ENCODE measurements around the gene KIF21B.
A peak's percentile ranks its signal among the peaks of the same experiment; 100 is the strongest.

The KIF21B gene

GRCh38 chr1:200982071-200982945 is 41.2 kb downstream of the KIF21B start:
- Mint-ChIP-seq H3K9me3 (no peaks in the 10 kb centered on the region), H3K36me3 (ENCODE audit: low read depth) (peaks cover 71% of the 10 kb centered on the region), H3K27me3 (ENCODE audit: low read depth) (no peaks in the 10 kb centered on the region), H3K27ac (no peak overlapping the region), H3K4me1 (ENCODE audit: low read depth) (no peaks in the 10 kb centered on the region), H3K4me3 (no peak overlapping the region)
- DNase-seq (ENCODE audit: low spot score), result no peak

GRCh38 chr1:200981278-200981677 is 42.2 kb downstream of the KIF21B start:
- H3K4me3 Mint-ChIP-seq, result no peak overlapping the region
- no peaks in the 10 kb centered on the region for H3K4me1 Mint-ChIP-seq (ENCODE audit: low read depth)
- no peaks in the 10 kb centered on the region for H3K9me3 Mint-ChIP-seq
- no peak overlapping the region for H3K27ac Mint-ChIP-seq
- no peaks in the 10 kb centered on the region for H3K27me3 Mint-ChIP-seq (ENCODE audit: low read depth)
- no peak for DNase-seq (ENCODE audit: low spot score)
- peaks cover 70% of the 10 kb centered on the region for H3K36me3 Mint-ChIP-seq (ENCODE audit: low read depth)

GRCh38 chr1:200980873-200981272 is 42.6 kb downstream of the KIF21B start:
- Mint-ChIP-seq H3K9me3 (no peaks in the 10 kb centered on the region), H3K4me3 (no peak overlapping the region), H3K27me3 (ENCODE audit: low read depth) (no peaks in the 10 kb centered on the region), H3K36me3 (ENCODE audit: low read depth) (peaks cover 69% of the 10 kb centered on the region), H3K27ac (no peak overlapping the region), H3K4me1 (ENCODE audit: low read depth) (no peaks in the 10 kb centered on the region)
- DNase-seq (ENCODE audit: low spot score), result no peak

- Mint-ChIP-seq H3K9me3 (no peaks in the 10 kb centered on the region), H3K36me3 (ENCODE audit: low read depth) (peaks cover 69% of the 10 kb centered on the region), H3K27ac (no peak overlapping the region)
Observed at GRCh38 chr1:200980452-200980772, 43.1 kb downstream of the KIF21B start.

GRCh38 chr1:200979574-200980451 is 43.7 kb downstream of the KIF21B start:
- Mint-ChIP-seq H3K36me3 (ENCODE audit: low read depth) (peaks cover 71% of the 10 kb centered on the region), H3K27ac (no peak overlapping the region), H3K9me3 (no peaks in the 10 kb centered on the region), H3K4me1 (ENCODE audit: low read depth) (no peaks in the 10 kb centered on the region), H3K27me3 (ENCODE audit: low read depth) (no peaks in the 10 kb centered on the region), H3K4me3 (no peak overlapping the region)
- DNase-seq (ENCODE audit: low spot score), result peak; percentile 18

More at GRCh38 chr1:200980452-200980772, 43.1 kb downstream of the KIF21B start:
- H3K4me3 Mint-ChIP-seq, result no peak overlapping the region
- no peak for DNase-seq (ENCODE audit: low spot score)
- H3K27me3 Mint-ChIP-seq (ENCODE audit: low read depth), result no peaks in the 10 kb centered on the region
- no peaks in the 10 kb centered on the region for H3K4me1 Mint-ChIP-seq (ENCODE audit: low read depth)

- no peaks in the 10 kb centered on the region for H3K27me3 Mint-ChIP-seq (ENCODE audit: low read depth)
- no peaks in the 10 kb centered on the region for H3K9me3 Mint-ChIP-seq
- no peaks in the 10 kb centered on the region for H3K4me1 Mint-ChIP-seq (ENCODE audit: low read depth)
- no peak for DNase-seq (ENCODE audit: low spot score)
- peaks cover 65% of the 10 kb centered on the region for H3K36me3 Mint-ChIP-seq (ENCODE audit: low read depth)
- no peak overlapping the region for H3K4me3 Mint-ChIP-seq
- no peak overlapping the region for H3K27ac Mint-ChIP-seq
Observed at GRCh38 chr1:200977071-200977754, 46.3 kb downstream of the KIF21B start.

GRCh38 chr1:200976634-200977033 is 46.9 kb downstream of the KIF21B start:
- no peak for DNase-seq (ENCODE audit: low spot score)
- Mint-ChIP-seq H3K4me3 (no peak overlapping the region), H3K27ac (no peak overlapping the region), H3K9me3 (no peaks in the 10 kb centered on the region), H3K27me3 (ENCODE audit: low read depth) (no peaks in the 10 kb centered on the region), H3K36me3 (ENCODE audit: low read depth) (peaks cover 62% of the 10 kb centered on the region), H3K4me1 (ENCODE audit: low read depth) (no peaks in the 10 kb centered on the region)

- no peaks in the 10 kb centered on the region for H3K4me1 Mint-ChIP-seq (ENCODE audit: low read depth)
- no peak for DNase-seq (ENCODE audit: low spot score)
- H3K27ac Mint-ChIP-seq, result no peak overlapping the region
- peaks cover 62% of the 10 kb centered on the region for H3K36me3 Mint-ChIP-seq (ENCODE audit: low read depth)
- no peaks in the 10 kb centered on the region for H3K27me3 Mint-ChIP-seq (ENCODE audit: low read depth)
- no peaks in the 10 kb centered on the region for H3K9me3 Mint-ChIP-seq
- no peak overlapping the region for H3K4me3 Mint-ChIP-seq
Observed at GRCh38 chr1:200975458-200975857, 48.1 kb downstream of the KIF21B start.

- Mint-ChIP-seq H3K4me1 (ENCODE audit: low read depth) (no peaks in the 10 kb centered on the region), H3K27ac (no peak overlapping the region), H3K4me3 (no peak overlapping the region), H3K9me3 (no peaks in the 10 kb centered on the region), H3K27me3 (ENCODE audit: low read depth) (no peaks in the 10 kb centered on the region), H3K36me3 (ENCODE audit: low read depth) (peaks cover 58% of the 10 kb centered on the region)
- no peak for DNase-seq (ENCODE audit: low spot score)
Observed at GRCh38 chr1:200974711-200975110, 48.8 kb downstream of the KIF21B start.

- Mint-ChIP-seq H3K36me3 (ENCODE audit: low read depth) (peaks cover 57% of the 10 kb centered on the region), H3K9me3 (no peaks in the 10 kb centered on the region), H3K27ac (no peak overlapping the region)
Observed at GRCh38 chr1:200973937-200974657, 49.4 kb downstream of the KIF21B start.

GRCh38 chr1:200972985-200973742 is 50.4 kb downstream of the KIF21B start:
- H3K9me3 Mint-ChIP-seq, result no peaks in the 10 kb centered on the region
- peaks cover 51% of the 10 kb centered on the region for H3K36me3 Mint-ChIP-seq (ENCODE audit: low read depth)
- DNase-seq (ENCODE audit: low spot score), result no peak
- no peak overlapping the region for H3K27ac Mint-ChIP-seq
- H3K27me3 Mint-ChIP-seq (ENCODE audit: low read depth), result no peaks in the 10 kb centered on the region
- H3K4me1 Mint-ChIP-seq (ENCODE audit: low read depth), result no peaks in the 10 kb centered on the region
- no peak overlapping the region for H3K4me3 Mint-ChIP-seq

More at GRCh38 chr1:200973937-200974657, 49.4 kb downstream of the KIF21B start:
- no peak for DNase-seq (ENCODE audit: low spot score)
- Mint-ChIP-seq H3K4me1 (ENCODE audit: low read depth) (no peaks in the 10 kb centered on the region), H3K4me3 (no peak overlapping the region), H3K27me3 (ENCODE audit: low read depth) (no peaks in the 10 kb centered on the region)

GRCh38 chr1:200971955-200972711 is 51.4 kb downstream of the KIF21B start:
- DNase-seq (ENCODE audit: low spot score), result peak; percentile 17
- Mint-ChIP-seq H3K9me3 (no peaks in the 10 kb centered on the region), H3K27me3 (ENCODE audit: low read depth) (no peaks in the 10 kb centered on the region), H3K36me3 (ENCODE audit: low read depth) (peaks cover 50% of the 10 kb centered on the region), H3K4me3 (no peak overlapping the region), H3K27ac (no peak overlapping the region), H3K4me1 (ENCODE audit: low read depth) (no peaks in the 10 kb centered on the region)

All from T-helper 2 cell treated with Interferon-gamma antibody and Interleukin-4, amounts not matched to agents 5 μg/mL and 100 μg/mL, for 36 hours (primary cell).